K562 (cell line): Measurements from ENCODE around the gene PIGC. TPM values are rescaled to one million over a fixed set of nuclear protein-coding genes. Genes with fewer than 3 reads are reported as not detected.

Source experiments
- ESRRA ChIP-seq: fragments of 450-650 bp; IDR thresholded peaks from 2 replicates; pipeline ENCODE4 v1.6.1; 2014; ENCODE audit warnings: low read depth, mild to moderate bottlenecking, moderate library complexity, borderline replicate concordance
- ESRRB ChIP-seq: fragments of 250-450 bp; sonication (Bioruptor Pico); IDR thresholded peaks from 2 replicates; pipeline ENCODE4 v1.5.0; 2020; ENCODE audit warnings: mild to moderate bottlenecking, moderate library complexity, borderline replicate concordance
- FOSL1 ChIP-seq: fragments of 200-800 bp; sonication (Bioruptor generic); conservative IDR thresholded peaks from 2 replicates; pipeline ENCODE4 v1.6.1; 2016; ENCODE audit warnings: missing genetic modification characterization, missing compliant biosample characterization
- GATAD2A ChIP-seq: fragments of 450-650 bp; IDR thresholded peaks from 2 replicates; pipeline ENCODE4 v1.6.1; 2017
- KDM1A ChIP-seq, 2 experiments: fragments of 450-650 bp; IDR thresholded peaks; 2 replicates each; pipeline ENCODE4 v1.6.1; 2016; ENCODE audit warnings: mild to moderate bottlenecking in 2 of 2
- MLLT1 ChIP-seq, 2 experiments: fragments of 450-650 bp; IDR thresholded peaks; 2 replicates each; pipeline ENCODE4 v1.6.1; 2016
- NELFE ChIP-seq: IDR thresholded peaks from 2 replicates; pipeline ENCODE4 v1.6.1; 2011; ENCODE audit warnings: mild to moderate bottlenecking; ENCODE audit not compliant: insufficient read depth, insufficient read length
- POLR2AphosphoS2 ChIP-seq: IDR thresholded peaks from 2 replicates; pipeline ENCODE4 v1.6.1; 2012; ENCODE audit warnings: low read length, improper control_type of control experiment
- SAFB ChIP-seq: fragments of 200-400 bp; formaldehyde crosslinking; IDR thresholded peaks from 2 replicates; pipeline ENCODE4 v1.6.1; 2017; ENCODE audit warnings: low read depth, low read length, borderline replicate concordance
- TAF1 ChIP-seq: IDR thresholded peaks from 2 replicates; pipeline ENCODE4 v1.6.1; 2011; ENCODE audit warnings: mild to moderate bottlenecking, low read length, moderate library complexity; ENCODE audit not compliant: insufficient read depth, control insufficient read depth, severe bottlenecking; ENCODE audit errors: extremely low read depth
- TFAM ChIP-seq: fragments of 250-450 bp; sonication (Bioruptor Pico); conservative IDR thresholded peaks from 2 replicates; pipeline ENCODE4 v1.5.0; 2021; ENCODE audit warnings: mild to moderate bottlenecking, moderate library complexity
- ZNF778 ChIP-seq: fragments of 450-650 bp; formaldehyde crosslinking; IDR thresholded peaks from 2 replicates; pipeline ENCODE4 v1.4.0; 2020; ENCODE audit warnings: mild to moderate bottlenecking, moderate library complexity
- polyA plus RNA-seq, 8 experiments: library from polyadenylated mRNA; depleted of rRNA in 4 of 8; stranded (reverse) in 5 of 8; unstranded in 3 of 8; fragments of >200 nt; fragmentation: Nextera tagmentation in 2 of 8; fragmentation: Illumina TruSeq in 1 of 8; extraction: Ambion mirVana in 2 of 8; extraction: Trizol in 1 of 8; gene quantifications; 2 replicates each; pipeline versions ENCODE4 v1.2.1 to v1.2.3, GENCODE V29; 2011 to 2014; ENCODE audit warnings: inconsistent platforms in 1 of 8, missing spikeins in 1 of 8
- total RNA-seq, 7 experiments: library from RNA; depleted of rRNA in 6 of 7; stranded (reverse); fragments of >200 nt in 6 of 7; fragmentation: Illumina TruSeq in 2 of 7; extraction: Trizol in 2 of 7; gene quantifications; 2 replicates each; pipeline versions ENCODE4 v1.2.1 to v1.2.3, GENCODE V29; 2011 to 2021; ENCODE audit warnings: low replicate concordance in 1 of 7
- TF ChIP-seq, protein P1 (sequence below), 2 experiments: fragments of 450-650 bp in 1 of 2; IDR thresholded peaks; 2 replicates each; pipeline ENCODE4 v1.6.1; 2011 to 2017; ENCODE audit warnings: low read depth in 2 of 2, antibody characterized with exemption in 1 of 2, borderline replicate concordance in 1 of 2, low read length in 1 of 2, mild to moderate bottlenecking in 1 of 2, mixed read lengths in 1 of 2; ENCODE audit not compliant: control insufficient read depth in 1 of 2
- TF ChIP-seq, protein P2 (sequence below): fragments of 450-650 bp; formaldehyde crosslinking; IDR thresholded peaks from 2 replicates; pipeline ENCODE4 v1.4.0; 2020; ENCODE audit warnings: mild to moderate bottlenecking
- TF ChIP-seq, protein P3 (sequence below): fragments of 450-650 bp; IDR thresholded peaks from 2 replicates; pipeline ENCODE4 v1.6.1; 2016; ENCODE audit warnings: low read depth, mild to moderate bottlenecking, moderate library complexity
- TF ChIP-seq, protein P4 (sequence below): fragments of 250-450 bp; sonication (Bioruptor Pico); IDR thresholded peaks from 2 replicates; pipeline ENCODE4 v1.5.0; 2020; ENCODE audit warnings: mild to moderate bottlenecking

The PIGC gene
- total and polyA plus RNA-seq, 9 of the 15 experiments (the other 6 are each of a cell fraction or from before 2014, with no cell fraction given): 30.5 to 97.9 (median 54.7) TPM

GRCh38 chr1:172443666-172444453 is at the start of gene PIGC (continued):
- TF ChIP-seq, protein P1, sequence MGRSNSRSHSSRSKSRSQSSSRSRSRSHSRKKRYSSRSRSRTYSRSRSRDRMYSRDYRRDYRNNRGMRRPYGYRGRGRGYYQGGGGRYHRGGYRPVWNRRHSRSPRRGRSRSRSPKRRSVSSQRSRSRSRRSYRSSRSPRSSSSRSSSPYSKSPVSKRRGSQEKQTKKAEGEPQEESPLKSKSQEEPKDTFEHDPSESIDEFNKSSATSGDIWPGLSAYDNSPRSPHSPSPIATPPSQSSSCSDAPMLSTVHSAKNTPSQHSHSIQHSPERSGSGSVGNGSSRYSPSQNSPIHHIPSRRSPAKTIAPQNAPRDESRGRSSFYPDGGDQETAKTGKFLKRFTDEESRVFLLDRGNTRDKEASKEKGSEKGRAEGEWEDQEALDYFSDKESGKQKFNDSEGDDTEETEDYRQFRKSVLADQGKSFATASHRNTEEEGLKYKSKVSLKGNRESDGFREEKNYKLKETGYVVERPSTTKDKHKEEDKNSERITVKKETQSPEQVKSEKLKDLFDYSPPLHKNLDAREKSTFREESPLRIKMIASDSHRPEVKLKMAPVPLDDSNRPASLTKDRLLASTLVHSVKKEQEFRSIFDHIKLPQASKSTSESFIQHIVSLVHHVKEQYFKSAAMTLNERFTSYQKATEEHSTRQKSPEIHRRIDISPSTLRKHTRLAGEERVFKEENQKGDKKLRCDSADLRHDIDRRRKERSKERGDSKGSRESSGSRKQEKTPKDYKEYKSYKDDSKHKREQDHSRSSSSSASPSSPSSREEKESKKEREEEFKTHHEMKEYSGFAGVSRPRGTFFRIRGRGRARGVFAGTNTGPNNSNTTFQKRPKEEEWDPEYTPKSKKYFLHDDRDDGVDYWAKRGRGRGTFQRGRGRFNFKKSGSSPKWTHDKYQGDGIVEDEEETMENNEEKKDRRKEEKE (IDR thresholded peaks at IDR 0.05; ENCODE audit: borderline replicate concordance in 1 of 2, control insufficient read depth in 1 of 2, low read depth in 2 of 2, low read length in 1 of 2): 0 out of 4 replicates have a peak, but pooled peaks of 1 of the 2 experiments have one; percentile 62
- 0 out of 2 replicates have a peak, but pooled peaks have one; percentile 82 for TF ChIP-seq GATAD2A
- TF ChIP-seq, protein P2, sequence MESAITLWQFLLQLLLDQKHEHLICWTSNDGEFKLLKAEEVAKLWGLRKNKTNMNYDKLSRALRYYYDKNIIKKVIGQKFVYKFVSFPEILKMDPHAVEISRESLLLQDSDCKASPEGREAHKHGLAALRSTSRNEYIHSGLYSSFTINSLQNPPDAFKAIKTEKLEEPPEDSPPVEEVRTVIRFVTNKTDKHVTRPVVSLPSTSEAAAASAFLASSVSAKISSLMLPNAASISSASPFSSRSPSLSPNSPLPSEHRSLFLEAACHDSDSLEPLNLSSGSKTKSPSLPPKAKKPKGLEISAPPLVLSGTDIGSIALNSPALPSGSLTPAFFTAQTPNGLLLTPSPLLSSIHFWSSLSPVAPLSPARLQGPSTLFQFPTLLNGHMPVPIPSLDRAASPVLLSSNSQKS: no peak
- no peak for TF ChIP-seq POLR2AphosphoS2
- TF ChIP-seq, protein P3, sequence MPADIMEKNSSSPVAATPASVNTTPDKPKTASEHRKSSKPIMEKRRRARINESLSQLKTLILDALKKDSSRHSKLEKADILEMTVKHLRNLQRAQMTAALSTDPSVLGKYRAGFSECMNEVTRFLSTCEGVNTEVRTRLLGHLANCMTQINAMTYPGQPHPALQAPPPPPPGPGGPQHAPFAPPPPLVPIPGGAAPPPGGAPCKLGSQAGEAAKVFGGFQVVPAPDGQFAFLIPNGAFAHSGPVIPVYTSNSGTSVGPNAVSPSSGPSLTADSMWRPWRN: no peak
- TF ChIP-seq ESRRA: peak; percentile 67
- TF ChIP-seq FOSL1 (tag): no peak
- peak; percentile 52 to 57; a peak in 3 of 4 replicates for TF ChIP-seq KDM1A (IDR thresholded peaks at IDR 0.05)
- TF ChIP-seq TAF1: peak; percentile 89
- no peak; the same call in 1 of the 2 replicates for TF ChIP-seq ESRRB (CRISPR knock-in tag)
- TF ChIP-seq TFAM (CRISPR knock-in tag): no peak
- TF ChIP-seq MLLT1 (IDR thresholded peaks at IDR 0.05): peak in 1 of 2 experiments; percentile 58; a peak in 1 of 4 replicates
- no peak for TF ChIP-seq SAFB
- no peak for TF ChIP-seq NELFE
- no peak for TF ChIP-seq ZNF778 (CRISPR knock-in tag)
- TF ChIP-seq, protein P4, sequence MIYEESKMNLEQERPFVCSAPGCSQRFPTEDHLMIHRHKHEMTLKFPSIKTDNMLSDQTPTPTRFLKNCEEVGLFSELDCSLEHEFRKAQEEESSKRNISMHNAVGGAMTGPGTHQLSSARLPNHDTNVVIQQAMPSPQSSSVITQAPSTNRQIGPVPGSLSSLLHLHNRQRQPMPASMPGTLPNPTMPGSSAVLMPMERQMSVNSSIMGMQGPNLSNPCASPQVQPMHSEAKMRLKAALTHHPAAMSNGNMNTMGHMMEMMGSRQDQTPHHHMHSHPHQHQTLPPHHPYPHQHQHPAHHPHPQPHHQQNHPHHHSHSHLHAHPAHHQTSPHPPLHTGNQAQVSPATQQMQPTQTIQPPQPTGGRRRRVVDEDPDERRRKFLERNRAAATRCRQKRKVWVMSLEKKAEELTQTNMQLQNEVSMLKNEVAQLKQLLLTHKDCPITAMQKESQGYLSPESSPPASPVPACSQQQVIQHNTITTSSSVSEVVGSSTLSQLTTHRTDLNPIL (CRISPR knock-in tag): no peak; the same call in 1 of the 2 replicates
